KMS-11 (cell line): ENCODE data around the gene FMNL2.

ENCODE experiments used
- H2AFZ ChIP-seq: fragments of 200-600 bp; sonication (generic); 2 replicates; pipeline ENCODE4 v1.6.1; 2016; ENCODE audit warnings: antibody characterized with exemption, mixed run types, low read depth
- H3K27ac ChIP-seq: fragments of 200-600 bp; sonication (generic); 2 replicates; pipeline ENCODE4 v1.6.1; 2016; ENCODE audit warnings: mild to moderate bottlenecking, mixed run types
- H3K27me3 ChIP-seq: fragments of 200-600 bp; sonication (generic); 2 replicates; pipeline ENCODE4 v1.6.1; 2017; ENCODE audit warnings: mild to moderate bottlenecking, low read depth, mixed run types, moderate library complexity; ENCODE audit not compliant: insufficient read depth
- H3K36me3 ChIP-seq: fragments of 200-600 bp; sonication (generic); 2 replicates; pipeline ENCODE4 v1.6.1; 2017; ENCODE audit warnings: mild to moderate bottlenecking, mixed run types; ENCODE audit not compliant: insufficient read depth
- H3K4me1 ChIP-seq: fragments of 200-600 bp; sonication (generic); 2 replicates; pipeline ENCODE4 v1.6.1; 2016; ENCODE audit warnings: mild to moderate bottlenecking, low read depth, mixed run types; ENCODE audit not compliant: poor library complexity, severe bottlenecking
- H3K4me2 ChIP-seq: fragments of 200-600 bp; sonication (generic); 2 replicates; pipeline ENCODE4 v1.7.0; 2016; ENCODE audit warnings: mild to moderate bottlenecking, mixed run types
- H3K4me3 ChIP-seq: fragments of 200-600 bp; sonication (generic); IDR thresholded peaks from 2 replicates; pipeline ENCODE4 v1.6.1; 2017; ENCODE audit warnings: low read depth, low read length, mixed read lengths; ENCODE audit not compliant: insufficient read depth
- H3K79me2 ChIP-seq: fragments of 200-600 bp; sonication (generic); 2 replicates; pipeline ENCODE4 v1.6.1; 2016; ENCODE audit warnings: low read depth, mixed run types; ENCODE audit not compliant: insufficient read depth
- H3K9ac ChIP-seq: fragments of 200-600 bp; sonication (generic); 2 replicates; pipeline ENCODE4 v1.6.1; 2016; ENCODE audit warnings: mild to moderate bottlenecking, mixed run types
- H4K20me1 ChIP-seq: fragments of 200-600 bp; sonication (generic); 2 replicates; pipeline ENCODE4 v1.6.1; 2016; ENCODE audit warnings: mild to moderate bottlenecking, mixed run types; ENCODE audit not compliant: insufficient read depth
- TF ChIP-seq, protein P1 (sequence below): fragments of 200-600 bp; sonication (generic); conservative IDR thresholded peaks from 2 replicates; pipeline ENCODE4 v1.6.1; 2017; ENCODE audit warnings: low read depth, mild to moderate bottlenecking, antibody characterized with exemption, low read length, moderate library complexity, mixed read lengths

Gene FMNL2

DNA sequence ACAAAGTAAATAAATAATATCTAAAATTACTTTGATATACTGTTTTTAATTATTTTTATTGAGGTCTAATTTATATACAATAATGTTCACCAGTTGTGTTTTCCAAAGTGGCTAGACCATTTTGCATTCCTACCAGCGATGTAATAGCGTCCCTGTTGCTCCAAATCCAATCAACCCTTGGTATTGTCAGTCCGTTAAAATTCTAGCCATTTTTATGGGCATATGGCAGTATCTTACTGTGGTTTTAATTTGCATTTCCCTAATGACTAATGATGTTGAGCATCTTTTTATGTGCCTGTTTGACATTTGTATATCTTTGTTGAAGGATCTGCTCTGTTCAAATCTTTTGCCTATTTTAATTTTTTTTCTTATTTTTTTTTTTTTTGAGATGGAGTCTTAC is 197.3 kb downstream of the FMNL2 start:
- Histone ChIP-seq H2AFZ (no peak overlapping the region), H3K36me3 (no peaks in the 10 kb centered on the region), H3K79me2 (no peaks in the 10 kb centered on the region), H4K20me1 (no peaks in the 10 kb centered on the region), H3K4me3 (no peak overlapping the region), H3K4me1 (no peaks in the 10 kb centered on the region), H3K27ac (no peak overlapping the region), H3K9ac (no peak overlapping the region), H3K4me2 (no peak overlapping the region), H3K27me3 (no peaks in the 10 kb centered on the region)
- TF ChIP-seq, protein P1, sequence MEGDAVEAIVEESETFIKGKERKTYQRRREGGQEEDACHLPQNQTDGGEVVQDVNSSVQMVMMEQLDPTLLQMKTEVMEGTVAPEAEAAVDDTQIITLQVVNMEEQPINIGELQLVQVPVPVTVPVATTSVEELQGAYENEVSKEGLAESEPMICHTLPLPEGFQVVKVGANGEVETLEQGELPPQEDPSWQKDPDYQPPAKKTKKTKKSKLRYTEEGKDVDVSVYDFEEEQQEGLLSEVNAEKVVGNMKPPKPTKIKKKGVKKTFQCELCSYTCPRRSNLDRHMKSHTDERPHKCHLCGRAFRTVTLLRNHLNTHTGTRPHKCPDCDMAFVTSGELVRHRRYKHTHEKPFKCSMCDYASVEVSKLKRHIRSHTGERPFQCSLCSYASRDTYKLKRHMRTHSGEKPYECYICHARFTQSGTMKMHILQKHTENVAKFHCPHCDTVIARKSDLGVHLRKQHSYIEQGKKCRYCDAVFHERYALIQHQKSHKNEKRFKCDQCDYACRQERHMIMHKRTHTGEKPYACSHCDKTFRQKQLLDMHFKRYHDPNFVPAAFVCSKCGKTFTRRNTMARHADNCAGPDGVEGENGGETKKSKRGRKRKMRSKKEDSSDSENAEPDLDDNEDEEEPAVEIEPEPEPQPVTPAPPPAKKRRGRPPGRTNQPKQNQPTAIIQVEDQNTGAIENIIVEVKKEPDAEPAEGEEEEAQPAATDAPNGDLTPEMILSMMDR, result no peak

DNA sequence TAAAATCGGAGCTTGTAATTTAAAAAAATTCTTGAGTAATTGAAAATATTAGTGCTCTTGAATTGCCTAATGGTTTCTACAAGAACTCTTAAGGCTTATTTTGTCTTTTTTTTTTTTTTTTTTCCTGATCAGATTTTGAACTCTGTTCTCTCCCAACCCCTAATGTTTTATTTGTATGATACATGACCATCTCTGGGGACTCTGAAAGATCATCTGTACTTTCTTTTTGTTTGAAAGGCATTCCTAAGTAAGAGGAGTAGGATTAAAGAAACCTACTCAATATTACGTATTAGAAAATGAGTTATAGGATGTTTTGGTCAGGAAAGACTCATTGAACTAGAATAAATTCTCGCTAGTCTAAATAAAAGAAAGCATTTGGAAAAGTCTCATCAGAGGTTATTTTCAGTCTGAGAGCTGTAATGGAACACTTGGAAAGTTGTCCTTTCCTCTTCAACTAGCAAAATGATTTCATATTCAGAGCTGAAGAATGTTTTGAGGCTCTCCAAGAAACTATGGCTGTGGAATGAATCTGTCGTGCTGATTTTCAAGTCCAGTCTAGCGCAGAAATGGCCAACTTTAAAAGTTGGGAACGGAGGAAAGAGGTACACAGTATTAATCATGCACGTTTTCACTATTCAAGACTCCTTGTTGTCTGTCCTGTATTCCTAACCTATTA is 199.6 kb downstream of the FMNL2 start:
- no peaks in the 10 kb centered on the region for H3K36me3 ChIP-seq
- H3K27me3 ChIP-seq, result no peaks in the 10 kb centered on the region
- TF ChIP-seq, protein P1, result no peak
- no peak overlapping the region for H3K4me2 ChIP-seq
- H3K27ac ChIP-seq, result no peak overlapping the region
- no peaks in the 10 kb centered on the region for H3K79me2 ChIP-seq
- no peak overlapping the region for H3K9ac ChIP-seq
- H3K4me1 ChIP-seq, result no peaks in the 10 kb centered on the region
- H3K4me3 ChIP-seq, result no peak overlapping the region
- H2AFZ ChIP-seq, result no peak overlapping the region
- H4K20me1 ChIP-seq, result no peaks in the 10 kb centered on the region

DNA sequence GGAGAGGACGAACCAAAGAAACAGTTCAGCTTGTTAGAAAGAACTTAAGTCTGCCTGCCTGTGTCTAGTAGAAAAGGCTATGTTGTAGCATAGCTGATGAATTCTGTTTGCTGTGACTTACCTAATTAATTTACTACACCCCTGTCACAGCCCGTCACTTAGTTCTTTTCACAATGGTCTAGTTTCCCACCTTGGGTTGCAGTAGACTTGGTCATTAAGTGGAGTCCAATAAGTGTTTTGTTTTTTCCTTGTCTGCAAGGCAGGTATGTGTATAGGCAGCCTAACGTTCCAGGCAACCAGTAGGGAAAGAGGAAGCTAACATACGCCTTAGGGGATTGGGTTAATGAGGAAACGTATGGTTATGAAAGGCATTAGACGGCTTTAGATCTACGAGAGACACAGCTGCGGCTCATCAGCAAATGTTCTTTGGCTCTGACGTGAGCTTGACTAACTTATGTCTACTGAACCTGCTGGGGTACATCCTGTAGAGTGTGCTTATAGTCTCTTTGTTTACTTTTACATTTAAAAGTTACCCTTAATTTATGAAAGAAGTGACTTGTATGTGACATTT is 202.2 kb downstream of the FMNL2 start:
- Histone ChIP-seq H4K20me1 (no peaks in the 10 kb centered on the region), H3K4me1 (no peaks in the 10 kb centered on the region), H3K27ac (no peak overlapping the region), H3K79me2 (no peaks in the 10 kb centered on the region), H3K27me3 (no peaks in the 10 kb centered on the region), H3K9ac (no peak overlapping the region), H3K36me3 (no peaks in the 10 kb centered on the region), H3K4me3 (no peak overlapping the region), H2AFZ (no peak overlapping the region), H3K4me2 (no peak overlapping the region)
- TF ChIP-seq, protein P1, result no peak

DNA sequence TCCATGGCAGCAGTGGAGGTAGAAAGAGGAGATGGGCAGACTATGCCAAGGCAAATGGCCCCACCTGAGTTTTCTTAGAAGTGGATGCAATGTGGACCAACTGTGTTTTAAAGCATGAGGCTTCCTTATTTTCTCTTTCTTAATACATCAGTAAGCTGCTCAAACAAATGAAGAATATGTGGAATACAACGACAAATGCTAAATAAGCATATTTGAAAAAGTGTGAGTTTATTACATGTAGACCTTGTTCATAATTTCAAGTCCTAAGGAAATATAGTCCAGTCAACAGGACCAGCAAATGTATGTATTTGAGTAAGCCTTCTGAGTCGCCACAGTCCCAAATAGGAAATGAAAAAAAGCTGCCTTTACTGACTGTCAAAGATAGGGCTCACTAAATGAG is 204.4 kb downstream of the FMNL2 start:
- Histone ChIP-seq H3K79me2 (no peaks in the 10 kb centered on the region), H3K4me2 (no peak overlapping the region), H2AFZ (no peak overlapping the region), H3K9ac (no peak overlapping the region), H3K27ac (no peak overlapping the region), H4K20me1 (no peaks in the 10 kb centered on the region), H3K36me3 (no peaks in the 10 kb centered on the region), H3K4me1 (no peaks in the 10 kb centered on the region), H3K4me3 (no peak overlapping the region), H3K27me3 (no peaks in the 10 kb centered on the region)
- TF ChIP-seq, protein P1, result no peak
